ENCODE results near the gene TMEM200A. TPM values are rescaled to one million over a fixed set of nuclear protein-coding genes. Genes with fewer than 3 reads are reported as not detected.

Gene TMEM200A
- total RNA-seq, 3 donors from 2014 or later: 4.6 to 6.6 (median 4.8) TPM

GRCh38 chr6:130432838-130433237 is 67.0 kb downstream of the TMEM200A start:
- H3K4me1 ChIP-seq: no peaks in the 10 kb centered on the region
- H3K27ac ChIP-seq: no peak overlapping the region
- intact Hi-C loops (cut with DNase I; ENCODE audit: low total_unique reads): no loop called here
- H3K4me3 ChIP-seq: no peak overlapping the region
- H3K9me3 ChIP-seq: no peaks in the 10 kb centered on the region
- TF ChIP-seq, protein P1, sequence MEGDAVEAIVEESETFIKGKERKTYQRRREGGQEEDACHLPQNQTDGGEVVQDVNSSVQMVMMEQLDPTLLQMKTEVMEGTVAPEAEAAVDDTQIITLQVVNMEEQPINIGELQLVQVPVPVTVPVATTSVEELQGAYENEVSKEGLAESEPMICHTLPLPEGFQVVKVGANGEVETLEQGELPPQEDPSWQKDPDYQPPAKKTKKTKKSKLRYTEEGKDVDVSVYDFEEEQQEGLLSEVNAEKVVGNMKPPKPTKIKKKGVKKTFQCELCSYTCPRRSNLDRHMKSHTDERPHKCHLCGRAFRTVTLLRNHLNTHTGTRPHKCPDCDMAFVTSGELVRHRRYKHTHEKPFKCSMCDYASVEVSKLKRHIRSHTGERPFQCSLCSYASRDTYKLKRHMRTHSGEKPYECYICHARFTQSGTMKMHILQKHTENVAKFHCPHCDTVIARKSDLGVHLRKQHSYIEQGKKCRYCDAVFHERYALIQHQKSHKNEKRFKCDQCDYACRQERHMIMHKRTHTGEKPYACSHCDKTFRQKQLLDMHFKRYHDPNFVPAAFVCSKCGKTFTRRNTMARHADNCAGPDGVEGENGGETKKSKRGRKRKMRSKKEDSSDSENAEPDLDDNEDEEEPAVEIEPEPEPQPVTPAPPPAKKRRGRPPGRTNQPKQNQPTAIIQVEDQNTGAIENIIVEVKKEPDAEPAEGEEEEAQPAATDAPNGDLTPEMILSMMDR (IDR thresholded peaks at IDR 0.05): no peak
- no peak for TF ChIP-seq POLR2A (IDR thresholded peaks at IDR 0.05)
- no peak for TF ChIP-seq POLR2AphosphoS5 (IDR thresholded peaks at IDR 0.05)
- no peaks in the 10 kb centered on the region for H3K27me3 ChIP-seq
- DNase-seq (ENCODE audit: low spot score in 2 of 2): no peak
- no peaks in the 10 kb centered on the region for H3K36me3 ChIP-seq

GRCh38 chr6:130434174-130434873 is 68.5 kb downstream of the TMEM200A start:
- Histone ChIP-seq H3K4me1 (no peaks in the 10 kb centered on the region), H3K27ac (no peak overlapping the region), H3K4me3 (no peak overlapping the region), H3K9me3 (no peaks in the 10 kb centered on the region), H3K36me3 (no peaks in the 10 kb centered on the region), H3K27me3 (no peaks in the 10 kb centered on the region)
- TF ChIP-seq POLR2AphosphoS5 (IDR thresholded peaks at IDR 0.05) (no peak), POLR2A (IDR thresholded peaks at IDR 0.05) (no peak)
- TF ChIP-seq, protein P1 (IDR thresholded peaks at IDR 0.05): no peak
- no peak for DNase-seq (ENCODE audit: low spot score in 2 of 2)
- intact Hi-C loops (cut with DNase I; ENCODE audit: low total_unique reads): no loop called here

DNA sequence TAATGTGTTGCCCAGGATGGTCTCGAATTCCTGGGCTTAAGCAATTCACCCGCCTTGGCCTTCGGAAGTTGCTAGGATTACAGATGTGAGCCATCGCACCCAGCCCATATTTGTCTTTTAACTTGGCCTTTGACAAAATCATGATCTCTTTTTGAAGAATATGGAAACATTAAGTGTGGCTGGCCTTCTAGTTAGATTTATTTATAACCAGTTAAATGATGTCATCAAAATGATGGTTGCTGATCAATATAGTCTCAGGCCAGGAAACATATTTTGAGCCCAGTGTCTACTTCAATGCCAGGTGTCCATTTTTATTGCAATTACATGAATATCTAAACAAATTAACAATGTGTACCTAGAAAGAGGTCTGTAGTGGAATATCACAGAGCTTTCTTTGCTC is 69.4 kb downstream of the TMEM200A start:
- H3K4me3 ChIP-seq: no peak overlapping the region
- intact Hi-C loops (cut with DNase I; ENCODE audit: low total_unique reads): no loop called here
- H3K27ac ChIP-seq: no peak overlapping the region
- no peaks in the 10 kb centered on the region for H3K9me3 ChIP-seq
- no peaks in the 10 kb centered on the region for H3K4me1 ChIP-seq
- TF ChIP-seq POLR2AphosphoS5 (IDR thresholded peaks at IDR 0.05) (no peak), POLR2A (IDR thresholded peaks at IDR 0.05) (no peak)
- TF ChIP-seq, protein P1 (IDR thresholded peaks at IDR 0.05): no peak
- no peaks in the 10 kb centered on the region for H3K36me3 ChIP-seq
- no peaks in the 10 kb centered on the region for H3K27me3 ChIP-seq
- no peak for DNase-seq (ENCODE audit: low spot score in 2 of 2)

GRCh38 chr6:130437961-130438360 is 72.1 kb downstream of the TMEM200A start:
- Histone ChIP-seq H3K36me3 (no peaks in the 10 kb centered on the region), H3K4me1 (no peaks in the 10 kb centered on the region), H3K9me3 (no peaks in the 10 kb centered on the region), H3K4me3 (no peak overlapping the region), H3K27me3 (no peaks in the 10 kb centered on the region), H3K27ac (no peak overlapping the region)
- intact Hi-C loops (cut with DNase I; ENCODE audit: low total_unique reads): no loop called here
- DNase-seq (ENCODE audit: low spot score in 2 of 2): no peak
- TF ChIP-seq POLR2A (IDR thresholded peaks at IDR 0.05) (no peak), POLR2AphosphoS5 (IDR thresholded peaks at IDR 0.05) (no peak)
- TF ChIP-seq, protein P1 (IDR thresholded peaks at IDR 0.05): no peak

DNA sequence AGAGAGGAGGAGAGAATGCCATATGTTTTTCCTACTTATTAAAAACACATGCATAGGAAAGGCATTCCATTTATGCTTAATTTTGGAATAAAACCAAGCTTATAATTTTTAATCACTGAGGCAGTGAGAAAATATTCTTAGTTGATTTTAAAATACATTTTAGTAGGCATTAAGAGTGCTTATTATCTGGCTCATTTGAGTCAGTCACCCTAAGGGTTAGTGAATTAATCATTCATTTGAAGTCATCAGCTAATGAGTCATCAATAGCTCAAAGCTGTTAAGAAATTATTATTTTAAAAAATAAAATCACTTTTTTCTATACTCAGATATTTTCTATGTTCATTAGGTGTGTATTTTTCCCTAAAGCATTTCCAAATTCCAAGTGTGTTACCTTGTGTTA is 81.6 kb downstream of the TMEM200A start:
- Histone ChIP-seq H3K27me3 (no peaks in the 10 kb centered on the region), H3K4me1 (no peaks in the 10 kb centered on the region), H3K36me3 (no peaks in the 10 kb centered on the region), H3K27ac (no peak overlapping the region), H3K4me3 (no peak overlapping the region), H3K9me3 (no peaks in the 10 kb centered on the region)
- TF ChIP-seq POLR2A (IDR thresholded peaks at IDR 0.05) (no peak), POLR2AphosphoS5 (IDR thresholded peaks at IDR 0.05) (no peak)
- TF ChIP-seq, protein P1 (IDR thresholded peaks at IDR 0.05): no peak
- intact Hi-C loops (cut with DNase I; ENCODE audit: low total_unique reads): no loop called here
- DNase-seq (ENCODE audit: low spot score in 2 of 2): no peak
